Measurements from ENCODE around the gene HOXB7. TPM values are rescaled to one million over a fixed set of nuclear protein-coding genes. Genes with fewer than 3 reads are reported as not detected.
A peak's percentile ranks its signal among the peaks of the same experiment; 100 is the strongest.

The HOXB7 gene
- polyA plus RNA-seq, 3 donors, result not detected

DNA sequence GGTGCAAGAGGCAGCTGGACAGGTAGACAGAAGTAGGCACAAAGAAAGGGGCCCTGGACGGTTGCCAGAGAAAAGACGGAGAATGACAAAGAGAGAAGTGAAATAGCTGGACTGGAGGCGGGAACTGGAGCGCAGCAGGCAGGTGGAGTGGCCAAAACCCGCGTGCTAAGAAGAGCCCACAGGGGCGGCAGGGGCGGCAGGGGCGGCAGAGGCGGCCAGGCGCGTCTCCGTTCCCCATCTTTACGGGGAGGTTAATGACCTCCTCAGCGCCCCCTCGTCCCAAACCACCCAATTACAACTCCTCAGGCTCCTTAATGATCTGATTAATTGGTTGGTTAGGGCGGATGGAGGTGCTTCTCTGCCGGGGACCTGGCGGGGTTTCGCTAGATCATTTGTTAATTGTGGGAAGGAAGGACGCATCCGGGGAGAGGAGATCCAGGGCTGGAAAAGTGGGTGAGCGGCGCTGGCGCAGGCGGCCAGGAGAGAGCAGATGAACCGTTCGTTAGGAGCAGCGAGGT lies 30.8 kb upstream of the HOXB7 start:
- peaks cover 0 to 28% (median 3%) of the 10 kb centered on the region in 7 donors for H3K9me3 Mint-ChIP-seq

DNA sequence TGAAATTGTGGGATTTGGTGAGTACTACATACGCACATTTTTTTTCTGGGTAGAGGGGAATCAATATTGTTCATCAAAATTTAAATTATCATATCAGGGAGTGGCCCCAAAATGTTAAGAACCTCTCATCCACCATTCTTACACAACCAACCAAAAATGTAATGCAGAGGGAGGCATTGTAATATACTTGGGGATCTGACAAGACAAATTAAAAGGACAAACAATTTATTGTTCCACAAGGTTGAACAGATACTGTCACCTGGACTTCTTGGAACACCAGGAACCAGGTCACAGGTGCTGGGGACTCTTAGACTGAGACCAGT lies 30.0 kb upstream of the HOXB7 start:
- H3K4me3 Mint-ChIP-seq, result peak overlapping the region in 1 of 2 donors; percentile 2
- no peak overlapping the region for H2AFZ ChIP-seq (ENCODE audit: insufficient read depth, low read depth, low read length, poor library complexity, severe bottlenecking)
- no peak for TF ChIP-seq CTCF (IDR thresholded peaks at IDR 0.05)
- peaks cover 93 to 99% (median 96%) of the 10 kb centered on the region in 3 donors for H3K27me3 Mint-ChIP-seq (ENCODE audit: low read depth in 3 of 3)
- no CpG with 5 or more reads among the region's 1 CpG for WGBS (ENCODE audit: insufficient coverage)
- H3K4me3 ChIP-seq (replicated peaks in 1 of 3; ENCODE audit: low read depth in 2 of 3, low read length in 3 of 3), result no peak overlapping the region
- peaks cover 0 to 30% (median 5%) of the 10 kb centered on the region in 7 donors for H3K9me3 Mint-ChIP-seq
- H3K4me1 Mint-ChIP-seq, result peaks cover 8% of the 10 kb centered on the region
- no peaks in the 10 kb centered on the region for H3K4me1 ChIP-seq (ENCODE audit: control insufficient read depth in 1 of 2, insufficient read depth in 2 of 2, low read length in 2 of 2)
- H3K79me2 ChIP-seq (ENCODE audit: insufficient read depth, low read length), result no peaks in the 10 kb centered on the region
- no peak overlapping the region for H3K9ac ChIP-seq (ENCODE audit: insufficient read depth, low read length, poor library complexity, severe bottlenecking)
- no peak overlapping the region for H3K4me2 ChIP-seq (replicated peaks; ENCODE audit: extremely low read depth, low read length, poor library complexity, severe bottlenecking)
- intact Hi-C loops (cut with micrococcal nuclease), result no loop called here
- H3K36me3 ChIP-seq (replicated peaks in 1 of 2; ENCODE audit: control insufficient read depth in 1 of 2, insufficient read depth in 2 of 2, low read length in 2 of 2), result no peaks in the 10 kb centered on the region
- no peak for DNase-seq
- H3K36me3 Mint-ChIP-seq, result peaks cover 0 to 3% of the 10 kb centered on the region in 2 donors
- H3K27ac ChIP-seq (ENCODE audit: low read depth in 1 of 2, low read length in 2 of 2), result no peak overlapping the region
- H3K9me3 ChIP-seq (replicated peaks in 1 of 2; ENCODE audit: control insufficient read depth in 1 of 2, insufficient read depth in 1 of 2, low read length in 2 of 2), result peaks cover 0 to 22% of the 10 kb centered on the region in 2 donors
- no peak overlapping the region for H3K27ac Mint-ChIP-seq
- H3K27me3 ChIP-seq (ENCODE audit: control insufficient read depth in 2 of 2, insufficient read depth in 2 of 2, low read length in 2 of 2), result peaks cover 93 to 100% of the 10 kb centered on the region in 2 donors
- no peaks in the 10 kb centered on the region for H4K20me1 ChIP-seq (ENCODE audit: insufficient read depth, low read length)

More for the DNA sequence above, 30.8 kb upstream of the HOXB7 start:
- no peaks in the 10 kb centered on the region for H3K79me2 ChIP-seq (ENCODE audit: insufficient read depth, low read length)
- H3K9me3 ChIP-seq (replicated peaks in 1 of 2; ENCODE audit: control insufficient read depth in 1 of 2, insufficient read depth in 1 of 2, low read length in 2 of 2), result peaks cover 0 to 21% of the 10 kb centered on the region in 2 donors
- H3K4me1 ChIP-seq (ENCODE audit: control insufficient read depth in 1 of 2, insufficient read depth in 2 of 2, low read length in 2 of 2), result peaks cover 0 to 6% of the 10 kb centered on the region in 2 donors
- H4K20me1 ChIP-seq (ENCODE audit: insufficient read depth, low read length), result no peaks in the 10 kb centered on the region
- Mint-ChIP-seq H3K36me3 (peaks cover 0 to 3% of the 10 kb centered on the region in 2 donors), H3K4me3 (peak overlapping the region in 1 of 2 donors; percentile 76), H3K27me3 (ENCODE audit: low read depth in 3 of 3) (peaks cover 94 to 99% (median 96%) of the 10 kb centered on the region in 3 donors), H3K4me1 (peaks cover 8% of the 10 kb centered on the region), H3K27ac (peak overlapping the region in 2 of 7 donors; percentile 22 to 39)
- intact Hi-C loops (cut with micrococcal nuclease), result no loop called here
- WGBS (ENCODE audit: insufficient coverage), result 16% methylated on average over 19 of the region's 29 CpGs
- H3K27me3 ChIP-seq (ENCODE audit: control insufficient read depth in 2 of 2, insufficient read depth in 2 of 2, low read length in 2 of 2), result peaks cover 93 to 100% of the 10 kb centered on the region in 2 donors
- no peak overlapping the region for H3K27ac ChIP-seq (ENCODE audit: low read depth in 1 of 2, low read length in 2 of 2)
- no peak overlapping the region for H3K4me2 ChIP-seq (replicated peaks; ENCODE audit: extremely low read depth, low read length, poor library complexity, severe bottlenecking)
- no peak overlapping the region for H2AFZ ChIP-seq (ENCODE audit: insufficient read depth, low read depth, low read length, poor library complexity, severe bottlenecking)
- no peak overlapping the region for H3K9ac ChIP-seq (ENCODE audit: insufficient read depth, low read length, poor library complexity, severe bottlenecking)
- DNase-seq, result no peak
- H3K36me3 ChIP-seq (replicated peaks in 1 of 2; ENCODE audit: control insufficient read depth in 1 of 2, insufficient read depth in 2 of 2, low read length in 2 of 2), result no peaks in the 10 kb centered on the region
- H3K4me3 ChIP-seq (replicated peaks in 1 of 3; ENCODE audit: low read depth in 2 of 3, low read length in 3 of 3), result no peak overlapping the region
- no peak for TF ChIP-seq CTCF (IDR thresholded peaks at IDR 0.05)

Data from CD14-positive monocyte (primary cell).